ENCODE data around the gene CD79A.
"Not testable (repeated sequence)": the region's sequence is repeated elsewhere in the genome, so short reads cannot be mapped to it uniquely, and the experiment has no call there.

Gene CD79A

GRCh38 chr19:41909706-41910105 is 32.6 kb downstream of the CD79A start:
- Histone ChIP-seq H3K9me3 (no peaks in the 10 kb centered on the region), H3K4me2 (no peak overlapping the region), H3K9ac (no peak overlapping the region), H4K20me1 (peaks cover 82% of the 10 kb centered on the region), H3K36me3 (peaks cover 38% of the 10 kb centered on the region), H3K4me3 (no peak overlapping the region), H3K27me3 (peaks cover 45% of the 10 kb centered on the region), H3K4me1 (peaks cover 15% of the 10 kb centered on the region), H3K27ac (no peak overlapping the region)
- no peak for TF ChIP-seq Cebpa-rat (IDR thresholded peaks at IDR 0.05)

- no peak overlapping the region for H3K9ac ChIP-seq
- H3K36me3 ChIP-seq: peaks cover 31% of the 10 kb centered on the region
- no peak overlapping the region for H3K4me2 ChIP-seq
- no peak overlapping the region for H3K4me3 ChIP-seq
- H3K4me1 ChIP-seq: peaks cover 19% of the 10 kb centered on the region
- H4K20me1 ChIP-seq: peaks cover 79% of the 10 kb centered on the region
- no peak for TF ChIP-seq Cebpa-rat (IDR thresholded peaks at IDR 0.05)
- peaks cover 52% of the 10 kb centered on the region for H3K27me3 ChIP-seq
- no peak overlapping the region for H3K27ac ChIP-seq
- no peaks in the 10 kb centered on the region for H3K9me3 ChIP-seq
These were observed 33.3 kb downstream of the CD79A start for GRCh38 chr19:41910240-41910991.

- Histone ChIP-seq H3K36me3 (peaks cover 22% of the 10 kb centered on the region), H3K27me3 (peaks cover 60% of the 10 kb centered on the region), H4K20me1 (peaks cover 75% of the 10 kb centered on the region), H3K27ac (no peak overlapping the region), H3K4me2 (peak overlapping the region; percentile 73), H3K9ac (no peak overlapping the region), H3K4me3 (no peak overlapping the region), H3K9me3 (no peaks in the 10 kb centered on the region), H3K4me1 (peaks cover 22% of the 10 kb centered on the region)
- no peak for TF ChIP-seq Cebpa-rat (IDR thresholded peaks at IDR 0.05)
These were observed 34.2 kb downstream of the CD79A start for GRCh38 chr19:41910992-41911888.

DNA sequence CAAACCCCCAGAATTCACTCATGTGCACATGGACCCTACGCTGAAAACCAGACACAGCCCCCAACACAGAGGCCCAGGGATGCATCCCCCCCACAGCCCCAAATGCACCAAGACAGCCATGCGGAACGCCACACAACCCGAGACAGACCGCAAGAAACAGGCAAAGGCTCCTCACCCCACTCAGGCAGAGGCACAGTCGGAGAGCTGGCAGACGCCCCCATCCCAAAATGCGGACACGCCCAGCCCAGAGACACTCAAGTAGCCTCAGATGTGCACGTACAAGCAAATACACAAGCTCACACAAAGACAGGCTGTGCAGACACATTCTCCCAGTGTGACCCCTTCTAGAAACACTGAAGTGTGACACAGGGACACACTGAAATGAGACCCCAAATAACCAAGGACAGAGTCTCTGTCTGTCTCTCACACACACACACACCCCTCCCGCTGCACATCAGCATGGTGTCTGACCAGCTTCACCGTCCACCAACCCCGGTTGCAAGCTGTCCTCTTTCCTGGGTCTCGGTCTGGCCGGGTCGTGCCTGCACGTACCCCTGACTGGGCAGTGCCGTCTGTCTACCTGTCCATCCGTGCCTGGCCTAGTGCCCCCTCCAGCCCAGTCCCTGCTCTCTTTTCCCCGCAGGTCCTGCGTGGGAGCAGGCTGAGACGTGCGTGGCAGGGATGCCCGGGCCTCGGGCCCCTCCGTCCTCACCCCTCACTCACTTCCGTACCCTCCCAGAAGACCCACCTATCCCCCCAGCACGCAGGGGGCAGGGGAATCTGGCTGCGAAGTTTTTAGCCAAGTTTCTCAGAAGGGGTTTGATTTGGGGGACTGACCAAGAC is 35.0 kb downstream of the CD79A start:
- 0 out of 2 replicates have a peak overlapping the region, but pooled peaks have one; percentile 25 for H3K4me3 ChIP-seq
- peaks cover 22% of the 10 kb centered on the region for H3K4me1 ChIP-seq
- H3K4me2 ChIP-seq: peak overlapping the region; percentile 73
- H4K20me1 ChIP-seq: peaks cover 67% of the 10 kb centered on the region
- H3K27me3 ChIP-seq: peaks cover 69% of the 10 kb centered on the region
- no peak for TF ChIP-seq Cebpa-rat (IDR thresholded peaks at IDR 0.05)
- no peaks in the 10 kb centered on the region for H3K9me3 ChIP-seq
- H3K27ac ChIP-seq: no peak overlapping the region
- peaks cover 14% of the 10 kb centered on the region for H3K36me3 ChIP-seq
- no peak overlapping the region for H3K9ac ChIP-seq

- Histone ChIP-seq H3K27me3 (peaks cover 76% of the 10 kb centered on the region), H3K4me1 (peaks cover 22% of the 10 kb centered on the region), H3K27ac (no peak overlapping the region), H3K36me3 (peaks cover 8% of the 10 kb centered on the region), H3K4me2 (no peak overlapping the region), H3K9ac (no peak overlapping the region), H4K20me1 (peaks cover 63% of the 10 kb centered on the region), H3K4me3 (no peak overlapping the region), H3K9me3 (no peaks in the 10 kb centered on the region)
- TF ChIP-seq Cebpa-rat (IDR thresholded peaks at IDR 0.05): no peak
These were observed 35.9 kb downstream of the CD79A start for GRCh38 chr19:41912899-41913537.

DNA sequence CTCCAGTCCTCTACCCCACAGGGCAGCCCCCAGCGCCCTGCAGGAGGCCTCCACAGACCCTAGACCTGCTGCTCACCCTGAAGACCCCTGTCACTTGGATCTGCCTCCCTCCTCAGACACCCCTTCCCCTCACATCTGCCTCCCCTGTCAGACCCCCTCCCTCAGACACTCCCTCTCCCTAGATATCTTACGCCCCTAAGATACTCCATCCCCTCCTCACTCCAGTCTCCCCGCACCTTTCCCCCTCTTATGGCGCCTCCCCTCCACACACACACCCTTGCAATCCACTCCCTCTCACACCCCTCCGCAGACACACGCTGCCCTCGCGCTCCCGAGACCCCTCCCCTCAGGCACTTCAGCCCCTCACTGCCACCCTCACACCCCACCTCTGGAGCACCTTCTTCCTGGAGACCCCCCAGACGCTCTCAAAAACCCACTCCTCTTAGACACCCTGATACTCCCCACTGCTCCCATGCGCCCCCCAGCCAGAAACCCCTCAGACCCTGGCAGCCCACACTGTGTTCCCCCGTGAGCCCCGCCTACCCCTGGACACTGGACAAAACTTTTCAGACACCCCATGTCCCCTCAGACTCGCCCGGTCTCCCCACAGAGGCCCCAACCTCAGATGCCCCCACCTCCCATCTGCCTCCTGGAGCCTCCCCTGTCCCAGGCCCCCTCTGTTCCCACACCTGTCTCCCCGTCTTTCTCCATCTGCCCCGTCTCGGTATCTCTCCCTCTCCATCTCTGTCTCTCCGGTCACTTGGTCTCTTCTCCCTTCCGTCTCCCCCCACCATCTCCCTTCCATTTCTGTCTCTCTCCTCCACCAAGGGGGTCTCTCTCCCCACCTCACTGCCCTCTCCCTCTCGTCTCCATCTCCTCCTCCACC is 36.7 kb downstream of the CD79A start:
- peaks cover 3% of the 10 kb centered on the region; the same call in 1 of the 2 replicates for H3K36me3 ChIP-seq
- H4K20me1 ChIP-seq: peaks cover 56% of the 10 kb centered on the region
- no peak for TF ChIP-seq Cebpa-rat (IDR thresholded peaks at IDR 0.05)
- peaks cover 76% of the 10 kb centered on the region for H3K27me3 ChIP-seq
- no peak overlapping the region for H3K9ac ChIP-seq
- H3K4me2 ChIP-seq: no peak overlapping the region
- no peak overlapping the region for H3K4me3 ChIP-seq
- no peaks in the 10 kb centered on the region for H3K9me3 ChIP-seq
- no peak overlapping the region for H3K27ac ChIP-seq
- H3K4me1 ChIP-seq: peaks cover 22% of the 10 kb centered on the region

- not testable (repeated sequence) for H3K9ac ChIP-seq, H3K9me3 ChIP-seq, H3K4me3 ChIP-seq, H3K36me3 ChIP-seq, H3K27ac ChIP-seq, H3K4me2 ChIP-seq
- peaks cover 76% of the 10 kb centered on the region for H3K27me3 ChIP-seq
- peaks cover 49% of the 10 kb centered on the region for H4K20me1 ChIP-seq
- H3K4me1 ChIP-seq: peaks cover 22% of the 10 kb centered on the region
These were observed 37.4 kb downstream of the CD79A start for GRCh38 chr19:41914424-41914834.

DNA sequence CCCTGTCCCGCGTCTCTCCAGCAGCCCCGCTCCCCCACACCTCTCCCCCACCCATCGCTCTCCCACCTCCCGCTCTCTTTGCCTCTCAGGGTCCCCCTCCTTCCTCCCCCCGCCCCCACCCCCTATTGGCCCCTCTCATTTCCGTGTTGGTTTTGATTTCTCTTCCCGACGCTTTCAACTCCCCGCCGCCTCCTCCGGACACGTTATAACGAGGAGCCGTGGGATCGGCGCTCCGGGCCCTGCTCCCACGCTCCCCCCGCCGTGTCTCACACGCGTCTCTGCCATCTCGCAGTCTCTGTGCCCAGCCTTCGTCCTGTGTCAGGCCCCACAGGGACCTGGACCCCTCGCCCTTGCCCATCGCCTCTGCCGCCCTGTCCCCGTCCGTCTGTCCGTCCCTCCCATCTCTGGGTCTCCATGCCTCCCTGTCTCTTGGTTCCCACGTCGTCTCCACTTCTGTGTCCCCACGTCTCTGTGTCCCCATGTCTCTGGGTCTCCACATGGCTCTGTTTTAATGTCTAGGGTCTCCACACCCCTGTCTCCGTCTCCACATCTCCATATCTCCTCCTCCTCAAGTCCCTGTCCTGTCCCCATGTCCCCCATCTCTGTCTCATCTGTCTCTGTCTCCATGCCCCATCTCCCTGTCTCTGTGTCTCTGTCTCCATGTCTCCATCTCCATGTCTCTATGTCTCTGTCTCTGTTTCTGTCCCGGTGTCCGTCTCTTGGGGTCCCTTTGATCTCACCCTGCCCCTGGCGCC is 38.1 kb downstream of the CD79A start:
- Histone ChIP-seq H3K27me3 (peaks cover 77% of the 10 kb centered on the region), H3K9me3 (no peaks in the 10 kb centered on the region), H3K36me3 (peaks cover 3% of the 10 kb centered on the region; the same call in 1 of the 2 replicates), H4K20me1 (peaks cover 42% of the 10 kb centered on the region), H3K4me2 (peak overlapping the region; percentile 73), H3K27ac (no peak overlapping the region), H3K4me3 (peak overlapping the region; percentile 51; the same call in 1 of the 2 replicates), H3K9ac (no peak overlapping the region), H3K4me1 (peaks cover 24% of the 10 kb centered on the region)
- no peak for TF ChIP-seq Cebpa-rat (IDR thresholded peaks at IDR 0.05)

Data from BLaER1 (cell line).